Neural crest cell (in vitro differentiated cells): ENCODE measurements around the gene ZDHHC6. TPM values are rescaled to one million over a fixed set of nuclear protein-coding genes. Genes with fewer than 3 reads are reported as not detected.

Experiments used
- DNase-seq: peaks from one replicate; pipeline ENCODE4 v3.0.0; 2021; ENCODE audit warnings: low read depth, mixed read lengths, low spot score
- H3K27ac Mint-ChIP-seq: one replicate; pipeline ENCODE4 v1.8.0; 2021; ENCODE audit warnings: mild to moderate bottlenecking, mixed read lengths; ENCODE audit not compliant: unreplicated experiment
- H3K27me3 Mint-ChIP-seq: 2 replicates; pipeline ENCODE4 v1.8.0; 2021; ENCODE audit warnings: low read depth, mild to moderate bottlenecking, mixed read lengths
- H3K36me3 Mint-ChIP-seq: 2 replicates; pipeline ENCODE4 v1.8.0; 2021; ENCODE audit warnings: low read depth, mild to moderate bottlenecking, mixed read lengths
- H3K4me1 Mint-ChIP-seq: 2 replicates; pipeline ENCODE4 v1.8.0; 2021; ENCODE audit warnings: mixed read lengths
- H3K4me3 Mint-ChIP-seq: one replicate; pipeline ENCODE4 v1.8.0; 2021; ENCODE audit warnings: mild to moderate bottlenecking, mixed read lengths
- H3K9me3 Mint-ChIP-seq: 2 replicates; pipeline ENCODE4 v1.8.0; 2021; ENCODE audit warnings: mixed read lengths
- CTCF ChIP-seq: fragments of 200-600 bp; sonication (generic); conservative IDR thresholded peaks from 2 replicates; pipeline ENCODE4 v1.5.0; 2021; ENCODE audit warnings: antibody characterized with exemption, mild to moderate bottlenecking
- long read RNA-seq: library from polyadenylated mRNA; unstranded; transcript quantifications from one replicate; pipeline ENCODE4 v2.0.0, GENCODE V29; 2020
- total RNA-seq: library from RNA; stranded (reverse); gene quantifications from 2 replicates; pipeline ENCODE4 v1.2.1, GENCODE V29; 2021

Gene ZDHHC6
- 45.0 and 45.5 TPM in 2 replicates for total RNA-seq
- long read RNA-seq, transcript ZDHHC6-202 (11 exons, 2,170 nt) = major isoform, 138 of 211 reads
- long read RNA-seq, transcript ZDHHC6-201 (11 exons, 1,721 nt) = minor isoform, 8 of 211 reads
- long read RNA-seq, partial matches to known transcripts = 17 of 211 reads
- long read RNA-seq, other reads (novel, unspliced or antisense) = 48 of 211 reads

- Mint-ChIP-seq H3K27ac (peak within 1 kb of the TSS; percentile 100), H3K36me3 (peaks cover 2% of the 10 kb centered on the region), H3K4me1 (peaks cover 42% of the 10 kb centered on the region), H3K9me3 (no peaks in the 10 kb centered on the region), H3K4me3 (peak within 1 kb of the TSS; percentile 88), H3K27me3 (no peaks in the 10 kb centered on the region)
- peak; percentile 77 for DNase-seq
- TF ChIP-seq CTCF = no peak
These were observed at the start of gene ZDHHC6, which contains the start of gene VTI1A for GRCh38 chr10:112446855-112447619. TSS of gene ZDHHC6 (minus strand) at chr10:112446914. CDS start at chr10:112445436, 1,478 bp downstream. TSS of gene VTI1A (plus strand) at chr10:112447215. CDS start at chr10:112447374, 159 bp downstream.

- Mint-ChIP-seq H3K27ac (no peak overlapping the region), H3K4me3 (no peak overlapping the region), H3K9me3 (no peaks in the 10 kb centered on the region), H3K27me3 (no peaks in the 10 kb centered on the region), H3K36me3 (no peaks in the 10 kb centered on the region), H3K4me1 (no peaks in the 10 kb centered on the region)
- no peak for DNase-seq
- TF ChIP-seq CTCF = no peak
These were observed 46.0 kb upstream of the ZDHHC6 start for GRCh38 chr10:112492736-112493135.

GRCh38 chr10:112491144-112491543, 44.4 kb upstream of the ZDHHC6 start:
- Mint-ChIP-seq H3K4me1 (no peaks in the 10 kb centered on the region), H3K36me3 (no peaks in the 10 kb centered on the region), H3K4me3 (no peak overlapping the region), H3K27ac (no peak overlapping the region), H3K9me3 (no peaks in the 10 kb centered on the region), H3K27me3 (no peaks in the 10 kb centered on the region)
- no peak for DNase-seq
- no peak for TF ChIP-seq CTCF

GRCh38 chr10:112490545-112490944, 43.8 kb upstream of the ZDHHC6 start:
- Mint-ChIP-seq H3K36me3 (no peaks in the 10 kb centered on the region), H3K4me3 (no peak overlapping the region), H3K27ac (no peak overlapping the region), H3K27me3 (no peaks in the 10 kb centered on the region), H3K4me1 (no peaks in the 10 kb centered on the region), H3K9me3 (no peaks in the 10 kb centered on the region)
- DNase-seq = no peak
- no peak for TF ChIP-seq CTCF

- Mint-ChIP-seq H3K27me3 (no peaks in the 10 kb centered on the region), H3K36me3 (no peaks in the 10 kb centered on the region), H3K4me1 (no peaks in the 10 kb centered on the region), H3K9me3 (no peaks in the 10 kb centered on the region), H3K27ac (no peak overlapping the region), H3K4me3 (no peak overlapping the region)
- TF ChIP-seq CTCF = no peak
- DNase-seq = no peak
These were observed 41.2 kb upstream of the ZDHHC6 start for GRCh38 chr10:112487964-112488363.
